Measurements from ENCODE around the gene CPSF7. TPM values are rescaled to one million over a fixed set of nuclear protein-coding genes. Genes with fewer than 3 reads are reported as not detected.
"Not testable (repeated sequence)": the region's sequence is repeated elsewhere in the genome, so short reads cannot be mapped to it uniquely, and the experiment has no call there.

The CPSF7 gene
- total RNA-seq = 10.9 and 27.7 TPM in 2 replicates

- peak; percentile 82 for DNase-seq (ENCODE audit: low read depth)
These were observed at the start of gene CPSF7, which contains the start of gene SDHAF2 for GRCh38 chr11:61429691-61430582. Gene CPSF7, minus strand, starts transcription at chr11:61429975. Its CDS starts 740 bp downstream, at chr11:61429235. Gene SDHAF2, plus strand, starts transcription at chr11:61430124. Its CDS starts 23 bp downstream, at chr11:61430147.

- DNase-seq (ENCODE audit: low read depth) = no peak
These were observed 48.0 kb upstream of the CPSF7 start for GRCh38 chr11:61477727-61478148.

GRCh38 chr11:61477126-61477525 lies 47.4 kb upstream of the CPSF7 start:
- DNase-seq (ENCODE audit: low read depth) = no peak

GRCh38 chr11:61476371-61476770 lies 46.6 kb upstream of the CPSF7 start:
- no peak for DNase-seq (ENCODE audit: low read depth)

- no peak for DNase-seq (ENCODE audit: low read depth)
These were observed 45.7 kb upstream of the CPSF7 start for GRCh38 chr11:61475433-61475832.

- DNase-seq (ENCODE audit: low read depth) = no peak
These were observed 44.4 kb upstream of the CPSF7 start for GRCh38 chr11:61474013-61474643.

GRCh38 chr11:61473370-61474012 lies 43.7 kb upstream of the CPSF7 start:
- DNase-seq (ENCODE audit: low read depth) = no peak

- DNase-seq (ENCODE audit: low read depth) = no peak
These were observed 43.1 kb upstream of the CPSF7 start for GRCh38 chr11:61472868-61473267.

GRCh38 chr11:61472282-61472681 lies 42.5 kb upstream of the CPSF7 start:
- DNase-seq (ENCODE audit: low read depth) = no peak

GRCh38 chr11:61468002-61468401 lies 38.2 kb upstream of the CPSF7 start:
- DNase-seq (ENCODE audit: low read depth) = no peak

- not testable (repeated sequence) for DNase-seq (ENCODE audit: low read depth)
These were observed 37.8 kb upstream of the CPSF7 start for GRCh38 chr11:61467602-61468001.

- no peak for DNase-seq (ENCODE audit: low read depth)
These were observed 31.2 kb upstream of the CPSF7 start for GRCh38 chr11:61460986-61461385.

GRCh38 chr11:61460474-61460881 lies 30.7 kb upstream of the CPSF7 start:
- DNase-seq (ENCODE audit: low read depth) = no peak

GRCh38 chr11:61454520-61454919 lies 24.7 kb upstream of the CPSF7 start:
- DNase-seq (ENCODE audit: low read depth) = no peak

GRCh38 chr11:61453695-61454094 lies 23.9 kb upstream of the CPSF7 start:
- no peak for DNase-seq (ENCODE audit: low read depth)

GRCh38 chr11:61452825-61453224 lies 23.1 kb upstream of the CPSF7 start:
- DNase-seq (ENCODE audit: low read depth) = no peak

- no peak for DNase-seq (ENCODE audit: low read depth)
These were observed 18.8 kb upstream of the CPSF7 start for GRCh38 chr11:61448552-61448927.

GRCh38 chr11:61447601-61448551 lies 18.1 kb upstream of the CPSF7 start:
- no peak for DNase-seq (ENCODE audit: low read depth)

- peak; percentile 91 for DNase-seq (ENCODE audit: low read depth)
These were observed 16.5 kb upstream of the CPSF7 start for GRCh38 chr11:61446211-61446651.

- DNase-seq (ENCODE audit: low read depth) = no peak
These were observed 15.7 kb upstream of the CPSF7 start for GRCh38 chr11:61445516-61445915.

GRCh38 chr11:61442616-61443015 lies 12.8 kb upstream of the CPSF7 start:
- DNase-seq (ENCODE audit: low read depth) = no peak

All from renal cortical epithelial cell (primary cell).